ENCODE results near the gene PRDM10.
"Not testable (repeated sequence)": the region's sequence is repeated elsewhere in the genome, so short reads cannot be mapped to it uniquely, and the experiment has no call there.

- TF ChIP-seq ZBTB43, ZNF121 (CRISPR knock-in tag; IDR thresholded peaks at IDR 0.05): not testable (repeated sequence)
These were observed 19.0 kb upstream of the PRDM10 start for GRCh38 chr11:130021606-130022005.
